Neural cell (in vitro differentiated cells): Measurements from ENCODE around the gene GIMAP8. TPM values are rescaled to one million over a fixed set of nuclear protein-coding genes. Genes with fewer than 3 reads are reported as not detected.

ENCODE experiments used
- H2AFZ ChIP-seq: fragments of 200-600, 300-800 bp; sonication (generic), shearing (Covaris generic); 2 replicates; pipeline ENCODE4 v1.6.0; 2014; ENCODE audit warnings: low read depth, mild to moderate bottlenecking, antibody characterized with exemption, low read length, moderate library complexity
- H3F3A ChIP-seq: fragments of 200-600 bp; shearing (Covaris generic); 2 replicates; pipeline ENCODE4 v1.6.1; 2016; ENCODE audit warnings: mild to moderate bottlenecking, moderate library complexity, mixed read lengths, antibody characterized with exemption, low read length; ENCODE audit not compliant: insufficient read depth, poor library complexity, severe bottlenecking
- H3K27ac ChIP-seq: fragments of 200-600, 300-800 bp; sonication (generic), shearing (Covaris generic); 2 replicates; pipeline ENCODE4 v1.5.1; 2014; ENCODE audit warnings: mild to moderate bottlenecking, low read length, moderate library complexity
- H3K27me3 ChIP-seq: fragments of 300-800, 200-600 bp; sonication (generic), shearing (Covaris generic); 2 replicates; pipeline ENCODE4 v1.6.0; 2014; ENCODE audit warnings: mild to moderate bottlenecking, low read depth, low read length, moderate library complexity; ENCODE audit not compliant: insufficient read depth
- H3K36me3 ChIP-seq: fragments of 300-800, 200-600 bp; sonication (generic), shearing (Covaris generic); 2 replicates; pipeline ENCODE4 v1.5.1; 2014; ENCODE audit warnings: mild to moderate bottlenecking, antibody characterized with exemption, low read length, moderate library complexity; ENCODE audit not compliant: insufficient read depth
- H3K4me2 ChIP-seq: fragments of 300-800, 200-600 bp; sonication (generic), shearing (Covaris generic); 2 replicates; pipeline ENCODE4 v1.6.0; 2014; ENCODE audit warnings: mild to moderate bottlenecking, low read length
- H3K4me3 ChIP-seq: fragments of 300-800, 200-600 bp; sonication (generic), shearing (Covaris generic); 2 replicates; pipeline ENCODE4 v1.5.1; 2014; ENCODE audit warnings: mild to moderate bottlenecking, low read length, moderate library complexity
- H3K79me2 ChIP-seq: fragments of 200-600 bp; shearing (Covaris generic); replicated peaks from 2 replicates; pipeline ENCODE4 v1.6.0; 2014; ENCODE audit warnings: mild to moderate bottlenecking, low read length, moderate library complexity; ENCODE audit not compliant: insufficient read depth
- H3K9ac ChIP-seq: fragments of 300-800, 200-600 bp; sonication (generic), shearing (Covaris generic); 2 replicates; pipeline ENCODE4 v1.6.1; 2016; ENCODE audit warnings: mild to moderate bottlenecking, low read length, mixed read lengths
- H3K9me2 ChIP-seq: fragments of 200-600 bp; shearing (Covaris generic); 2 replicates; pipeline ENCODE4 v1.6.1; 2016; ENCODE audit warnings: mild to moderate bottlenecking, low read length, mixed read lengths; ENCODE audit not compliant: insufficient read depth
- H3K9me3 ChIP-seq: fragments of 200-600, 300-800 bp; sonication (generic), shearing (Covaris generic); 2 replicates; pipeline ENCODE4 v1.6.1; 2016; ENCODE audit warnings: mild to moderate bottlenecking, mixed run types, low read length, moderate library complexity, mixed read lengths
- H4K20me1 ChIP-seq: fragments of 200-600 bp; shearing (Covaris generic); 2 replicates; pipeline ENCODE4 v1.6.1; 2016; ENCODE audit warnings: mild to moderate bottlenecking, mixed run types; ENCODE audit not compliant: insufficient read depth
- EP300 ChIP-seq: fragments of 450-650 bp; conservative IDR thresholded peaks from 2 replicates; pipeline ENCODE4 v1.6.1; 2014; ENCODE audit warnings: antibody characterized with exemption, mild to moderate bottlenecking, moderate library complexity; ENCODE audit not compliant: poor library complexity, severe bottlenecking
- EZH2 ChIP-seq: fragments of 200-600, 300-800 bp; shearing (Covaris generic), sonication (generic); IDR thresholded peaks from 2 replicates; pipeline ENCODE4 v1.6.1; 2014; ENCODE audit warnings: antibody characterized with exemption, low read length, borderline replicate concordance, mild to moderate bottlenecking; ENCODE audit not compliant: insufficient read depth, poor library complexity, severe bottlenecking
- MXI1 ChIP-seq: fragments of 450-650 bp; conservative IDR thresholded peaks from 2 replicates; pipeline ENCODE4 v1.6.1; 2014; ENCODE audit warnings: antibody characterized with exemption, mild to moderate bottlenecking; ENCODE audit not compliant: poor library complexity, severe bottlenecking
- POLR2AphosphoS5 ChIP-seq: IDR thresholded peaks from 2 replicates; pipeline ENCODE4 v1.6.1; 2012
- RAD21 ChIP-seq: fragments of 450-650 bp; conservative IDR thresholded peaks from 2 replicates; pipeline ENCODE4 v1.6.1; 2014; ENCODE audit warnings: antibody characterized with exemption, mild to moderate bottlenecking, moderate library complexity
- SMC3 ChIP-seq: fragments of 450-650 bp; conservative IDR thresholded peaks from 2 replicates; pipeline ENCODE4 v1.6.1; 2014; ENCODE audit warnings: antibody characterized with exemption, mild to moderate bottlenecking, moderate library complexity; ENCODE audit not compliant: poor library complexity
- TAF1 ChIP-seq: IDR thresholded peaks from 2 replicates; pipeline ENCODE4 v1.6.1; 2012; ENCODE audit warnings: low read depth
- polyA plus RNA-seq: library from polyadenylated mRNA; depleted of rRNA; stranded (reverse); fragments of >200 nt; gene quantifications from 2 replicates; pipeline ENCODE4 v1.2.3, GENCODE V29; 2014
- TF ChIP-seq, protein P1 (sequence below): IDR thresholded peaks from 2 replicates; pipeline ENCODE4 v1.6.1; 2012; ENCODE audit warnings: borderline replicate concordance
- TF ChIP-seq, protein P2 (sequence below): fragments of 450-650 bp; IDR thresholded peaks from 2 replicates; pipeline ENCODE4 v1.5.1; 2014; ENCODE audit warnings: antibody characterized with exemption, mild to moderate bottlenecking, moderate library complexity; ENCODE audit not compliant: poor library complexity, severe bottlenecking

GIMAP8 gene
- polyA plus RNA-seq, 1 donor from 2014 or later: not detected

DNA sequence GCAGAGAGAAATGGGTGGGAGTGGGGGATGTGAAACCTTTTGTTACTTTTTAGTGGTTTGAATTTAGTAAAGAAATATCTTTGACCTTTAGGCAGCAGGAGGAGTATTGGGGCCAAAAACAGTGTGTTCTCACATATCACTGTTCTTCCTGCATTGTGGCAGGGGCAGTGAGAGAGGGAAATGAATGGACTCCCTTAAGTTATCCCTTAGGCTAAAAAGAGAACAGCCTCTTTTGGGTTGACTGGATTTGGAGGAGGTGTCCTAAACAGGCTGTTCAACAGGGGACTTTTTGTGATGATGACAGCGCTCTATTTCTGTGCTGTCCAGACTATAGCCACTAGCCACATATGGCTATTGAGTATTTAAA lies 49.0 kb upstream of the GIMAP8 start:
- Histone ChIP-seq H3K4me3 (no peak overlapping the region), H3K27ac (no peak overlapping the region), H3F3A (no peaks in the 10 kb centered on the region), H3K9me3 (no peaks in the 10 kb centered on the region), H4K20me1 (no peaks in the 10 kb centered on the region), H3K79me2 (no peaks in the 10 kb centered on the region), H3K9me2 (no peaks in the 10 kb centered on the region), H3K9ac (no peak overlapping the region), H3K36me3 (no peaks in the 10 kb centered on the region), H3K27me3 (no peaks in the 10 kb centered on the region), H3K4me2 (no peak overlapping the region), H2AFZ (no peak overlapping the region)
- TF ChIP-seq SMC3 (no peak), EZH2 (no peak), MXI1 (no peak), TAF1 (no peak), POLR2AphosphoS5 (no peak), RAD21 (no peak), EP300 (no peak)
- TF ChIP-seq, protein P1, sequence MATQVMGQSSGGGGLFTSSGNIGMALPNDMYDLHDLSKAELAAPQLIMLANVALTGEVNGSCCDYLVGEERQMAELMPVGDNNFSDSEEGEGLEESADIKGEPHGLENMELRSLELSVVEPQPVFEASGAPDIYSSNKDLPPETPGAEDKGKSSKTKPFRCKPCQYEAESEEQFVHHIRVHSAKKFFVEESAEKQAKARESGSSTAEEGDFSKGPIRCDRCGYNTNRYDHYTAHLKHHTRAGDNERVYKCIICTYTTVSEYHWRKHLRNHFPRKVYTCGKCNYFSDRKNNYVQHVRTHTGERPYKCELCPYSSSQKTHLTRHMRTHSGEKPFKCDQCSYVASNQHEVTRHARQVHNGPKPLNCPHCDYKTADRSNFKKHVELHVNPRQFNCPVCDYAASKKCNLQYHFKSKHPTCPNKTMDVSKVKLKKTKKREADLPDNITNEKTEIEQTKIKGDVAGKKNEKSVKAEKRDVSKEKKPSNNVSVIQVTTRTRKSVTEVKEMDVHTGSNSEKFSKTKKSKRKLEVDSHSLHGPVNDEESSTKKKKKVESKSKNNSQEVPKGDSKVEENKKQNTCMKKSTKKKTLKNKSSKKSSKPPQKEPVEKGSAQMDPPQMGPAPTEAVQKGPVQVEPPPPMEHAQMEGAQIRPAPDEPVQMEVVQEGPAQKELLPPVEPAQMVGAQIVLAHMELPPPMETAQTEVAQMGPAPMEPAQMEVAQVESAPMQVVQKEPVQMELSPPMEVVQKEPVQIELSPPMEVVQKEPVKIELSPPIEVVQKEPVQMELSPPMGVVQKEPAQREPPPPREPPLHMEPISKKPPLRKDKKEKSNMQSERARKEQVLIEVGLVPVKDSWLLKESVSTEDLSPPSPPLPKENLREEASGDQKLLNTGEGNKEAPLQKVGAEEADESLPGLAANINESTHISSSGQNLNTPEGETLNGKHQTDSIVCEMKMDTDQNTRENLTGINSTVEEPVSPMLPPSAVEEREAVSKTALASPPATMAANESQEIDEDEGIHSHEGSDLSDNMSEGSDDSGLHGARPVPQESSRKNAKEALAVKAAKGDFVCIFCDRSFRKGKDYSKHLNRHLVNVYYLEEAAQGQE: no peak
- TF ChIP-seq, protein P2, sequence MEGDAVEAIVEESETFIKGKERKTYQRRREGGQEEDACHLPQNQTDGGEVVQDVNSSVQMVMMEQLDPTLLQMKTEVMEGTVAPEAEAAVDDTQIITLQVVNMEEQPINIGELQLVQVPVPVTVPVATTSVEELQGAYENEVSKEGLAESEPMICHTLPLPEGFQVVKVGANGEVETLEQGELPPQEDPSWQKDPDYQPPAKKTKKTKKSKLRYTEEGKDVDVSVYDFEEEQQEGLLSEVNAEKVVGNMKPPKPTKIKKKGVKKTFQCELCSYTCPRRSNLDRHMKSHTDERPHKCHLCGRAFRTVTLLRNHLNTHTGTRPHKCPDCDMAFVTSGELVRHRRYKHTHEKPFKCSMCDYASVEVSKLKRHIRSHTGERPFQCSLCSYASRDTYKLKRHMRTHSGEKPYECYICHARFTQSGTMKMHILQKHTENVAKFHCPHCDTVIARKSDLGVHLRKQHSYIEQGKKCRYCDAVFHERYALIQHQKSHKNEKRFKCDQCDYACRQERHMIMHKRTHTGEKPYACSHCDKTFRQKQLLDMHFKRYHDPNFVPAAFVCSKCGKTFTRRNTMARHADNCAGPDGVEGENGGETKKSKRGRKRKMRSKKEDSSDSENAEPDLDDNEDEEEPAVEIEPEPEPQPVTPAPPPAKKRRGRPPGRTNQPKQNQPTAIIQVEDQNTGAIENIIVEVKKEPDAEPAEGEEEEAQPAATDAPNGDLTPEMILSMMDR: no peak

DNA sequence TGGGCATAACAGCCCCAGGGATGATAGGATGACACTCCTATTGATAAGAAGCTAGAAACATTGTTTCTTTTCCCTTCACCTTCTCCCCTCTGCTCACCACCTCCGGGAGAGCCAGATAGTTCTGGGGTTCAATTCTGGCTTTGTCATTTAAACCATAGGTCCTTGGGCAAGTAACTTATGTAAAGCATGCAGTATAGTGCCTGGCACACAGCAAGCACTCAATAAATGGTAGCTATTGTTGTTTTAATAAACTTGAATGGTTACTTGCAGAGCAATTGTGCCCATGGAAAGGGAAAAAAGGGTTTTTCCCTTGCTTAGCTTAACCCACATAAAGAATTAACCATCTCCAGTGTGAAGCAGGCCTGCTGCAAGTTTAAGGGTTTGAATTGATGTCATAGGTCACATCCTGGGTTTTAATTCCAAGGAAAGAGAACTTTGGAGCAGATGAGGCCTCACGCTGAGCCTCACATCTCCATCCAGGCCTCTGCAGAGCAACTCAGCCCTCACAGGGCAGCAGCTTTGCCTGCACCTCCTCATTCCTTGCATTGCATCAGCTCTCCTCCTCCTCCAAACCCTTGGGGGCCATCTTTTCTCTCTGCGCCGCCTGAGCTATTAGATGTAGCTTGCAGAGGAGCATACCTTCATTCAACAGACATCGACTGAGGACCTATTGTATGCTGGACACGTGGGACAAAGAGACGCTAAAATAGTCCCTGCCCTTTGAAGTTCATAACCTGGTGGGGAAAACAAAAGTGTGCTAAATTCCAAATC lies 48.4 kb upstream of the GIMAP8 start:
- Histone ChIP-seq H2AFZ (no peak overlapping the region), H3K79me2 (no peaks in the 10 kb centered on the region), H3K36me3 (no peaks in the 10 kb centered on the region), H3K9ac (peak overlapping the region; percentile 9), H3K4me2 (no peak overlapping the region), H3K27me3 (no peaks in the 10 kb centered on the region), H4K20me1 (no peaks in the 10 kb centered on the region), H3K9me2 (no peaks in the 10 kb centered on the region), H3K27ac (no peak overlapping the region), H3F3A (no peaks in the 10 kb centered on the region), H3K4me3 (no peak overlapping the region), H3K9me3 (no peaks in the 10 kb centered on the region)
- no peak for TF ChIP-seq EP300
- no peak for TF ChIP-seq POLR2AphosphoS5
- TF ChIP-seq MXI1: no peak
- TF ChIP-seq SMC3: no peak
- no peak for TF ChIP-seq RAD21
- TF ChIP-seq, protein P1: no peak
- TF ChIP-seq EZH2: no peak
- no peak for TF ChIP-seq TAF1
- TF ChIP-seq, protein P2: no peak
